Hematopoietic multipotent progenitor cell treated with erythropoietin and hydrocortisone succinate and interleukin-3 and kit ligand, for 8 days (in vitro differentiated cells): ENCODE measurements around the gene GRIP2.

Experiments used
- DNase-seq: peaks from one replicate; pipeline ENCODE4 v3.0.0-alpha.2; 2015

The GRIP2 gene

DNA sequence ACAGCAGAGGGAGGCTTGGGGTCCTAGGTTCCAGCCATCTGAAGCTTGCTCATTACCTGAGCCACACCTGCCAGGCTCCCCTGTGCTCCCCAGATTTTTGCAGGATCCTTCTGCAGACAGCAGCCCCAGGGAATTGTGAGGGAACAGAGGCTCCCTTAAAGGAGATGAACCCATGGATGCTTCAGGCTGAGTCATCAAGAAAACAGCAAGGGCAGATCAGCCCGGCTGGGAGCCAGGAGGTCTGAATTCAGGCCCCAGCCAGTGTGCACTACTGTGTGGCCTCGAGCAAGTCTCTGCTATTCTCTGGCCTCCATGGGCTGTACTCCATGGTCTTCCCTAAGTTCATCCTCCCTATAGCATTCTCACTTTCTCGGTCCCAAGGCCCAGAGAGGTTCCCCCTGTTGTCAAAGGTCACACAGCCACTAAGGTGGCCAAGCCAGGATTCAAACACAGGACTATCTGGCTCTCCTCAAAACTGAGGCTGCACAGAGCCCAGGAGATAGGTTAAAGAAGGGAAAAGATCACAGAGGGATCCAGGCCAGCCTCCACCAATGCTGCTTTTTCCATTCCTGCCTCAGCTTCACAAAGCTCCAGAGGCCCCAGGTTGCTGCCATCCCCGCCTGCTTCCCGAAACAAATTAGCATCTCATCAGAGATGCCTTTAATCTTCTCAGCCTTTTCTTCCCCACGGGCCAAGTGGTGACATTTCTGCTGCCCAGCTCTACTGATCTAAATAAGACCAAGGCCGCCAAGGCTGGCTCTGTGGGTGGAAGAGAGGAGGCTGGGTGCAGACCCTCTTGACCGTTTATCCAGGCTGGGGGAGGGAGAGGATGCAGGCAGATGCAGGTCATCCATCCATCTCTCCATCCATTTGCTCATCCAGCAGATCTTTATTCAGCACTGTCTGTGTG, 21.2 kb upstream of the GRIP2 start:
- no peak for DNase-seq

DNA sequence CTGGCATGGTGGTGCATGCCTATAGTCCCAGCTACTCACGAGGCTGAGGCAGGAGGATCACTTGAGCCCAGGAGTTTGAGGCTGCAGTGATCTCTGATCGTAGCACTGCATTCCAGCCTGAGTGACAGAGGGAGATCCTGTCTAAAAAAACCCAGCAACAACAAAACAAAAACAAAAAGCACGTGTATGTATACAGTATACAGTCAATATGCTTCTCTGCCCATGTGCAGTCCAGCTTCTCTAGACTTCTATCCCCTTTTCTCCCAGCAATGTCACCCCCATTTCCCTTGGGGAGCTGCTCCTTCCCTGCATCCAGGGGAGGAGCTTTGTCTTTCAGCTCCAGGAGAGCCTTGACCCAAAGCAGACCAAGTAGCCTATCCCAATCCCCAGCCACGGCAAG, 20.0 kb upstream of the GRIP2 start:
- no peak for DNase-seq

DNA sequence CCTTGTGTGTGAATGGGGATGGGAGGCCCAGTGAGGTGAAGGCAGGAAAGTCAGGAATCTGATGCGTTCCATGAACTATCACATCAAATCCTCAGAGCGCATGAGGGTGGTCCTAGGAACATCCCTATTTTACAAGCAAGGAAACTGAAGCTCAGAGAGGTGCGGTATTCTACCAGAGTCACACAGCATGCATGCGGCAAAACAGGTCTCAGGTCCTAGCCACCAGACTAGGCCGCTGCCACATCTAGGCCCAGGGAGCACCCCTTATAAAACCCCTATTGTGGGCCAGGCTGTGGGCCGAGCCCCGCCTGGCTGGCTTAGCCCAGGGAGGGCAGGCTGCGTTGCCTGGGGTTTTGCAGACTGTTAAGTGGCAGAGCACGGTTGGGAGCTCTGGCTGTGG, 17.9 kb upstream of the GRIP2 start:
- no peak for DNase-seq

DNA sequence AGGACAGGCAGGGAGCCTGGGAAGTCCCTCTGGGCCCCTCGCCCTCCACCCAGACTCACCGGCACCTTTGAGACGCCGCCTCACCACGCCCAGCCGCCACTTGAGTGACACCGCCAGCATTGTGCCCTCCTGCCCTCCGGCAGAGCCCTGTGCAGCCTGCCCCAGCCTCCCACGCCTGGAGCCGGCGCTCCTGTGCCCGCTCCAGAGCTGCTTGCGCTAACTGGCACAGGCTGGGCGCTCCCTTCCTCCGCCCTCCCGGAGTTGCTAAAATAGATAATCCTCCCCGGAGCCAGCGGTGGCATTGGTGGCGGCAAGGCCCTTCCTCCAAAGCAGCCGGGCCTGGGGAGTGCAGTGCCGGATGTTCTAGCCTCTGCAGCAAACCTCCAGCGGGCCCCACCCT, 15.7 kb upstream of the GRIP2 start:
- DNase-seq, result no peak

DNA sequence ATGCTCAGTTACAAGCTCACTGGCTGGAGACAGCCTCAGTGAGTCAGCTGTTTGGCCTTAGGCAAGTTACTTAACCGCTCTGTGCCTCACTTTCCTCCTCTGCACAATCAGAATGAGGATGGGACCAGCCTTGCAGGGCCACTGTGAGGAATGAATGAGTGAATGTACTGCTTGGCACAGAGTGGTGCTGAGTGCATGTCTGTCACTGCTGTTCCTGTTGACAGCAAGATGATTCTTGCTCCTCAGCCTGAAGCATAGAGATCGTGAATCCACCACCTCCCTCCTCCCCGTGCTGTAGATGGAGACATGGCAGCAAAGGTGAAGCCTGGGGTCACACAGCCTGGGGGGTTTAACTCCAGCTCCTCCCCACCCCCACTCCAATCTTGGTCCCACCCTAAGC, 14.6 kb upstream of the GRIP2 start:
- no peak for DNase-seq

DNA sequence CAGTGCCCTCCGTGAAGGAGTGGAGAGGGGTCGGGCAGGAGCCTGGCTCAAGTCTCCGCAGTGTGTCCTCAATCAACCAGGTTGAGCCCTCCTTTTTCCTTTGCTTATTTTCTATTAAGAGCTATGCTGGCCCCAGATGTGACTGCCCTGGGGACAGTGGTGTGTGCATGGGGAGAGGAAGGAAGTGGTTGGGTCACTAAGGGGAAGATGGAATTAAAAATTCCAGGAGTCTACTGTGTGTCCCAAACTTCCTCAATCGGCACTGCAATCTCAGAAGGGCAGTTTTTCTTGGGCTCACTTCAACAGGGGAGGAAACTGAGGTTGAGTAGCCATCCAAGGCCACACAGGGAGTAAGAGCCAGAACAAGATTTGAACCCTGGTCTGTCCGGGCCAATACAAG, 13.7 kb upstream of the GRIP2 start:
- DNase-seq, result no peak

DNA sequence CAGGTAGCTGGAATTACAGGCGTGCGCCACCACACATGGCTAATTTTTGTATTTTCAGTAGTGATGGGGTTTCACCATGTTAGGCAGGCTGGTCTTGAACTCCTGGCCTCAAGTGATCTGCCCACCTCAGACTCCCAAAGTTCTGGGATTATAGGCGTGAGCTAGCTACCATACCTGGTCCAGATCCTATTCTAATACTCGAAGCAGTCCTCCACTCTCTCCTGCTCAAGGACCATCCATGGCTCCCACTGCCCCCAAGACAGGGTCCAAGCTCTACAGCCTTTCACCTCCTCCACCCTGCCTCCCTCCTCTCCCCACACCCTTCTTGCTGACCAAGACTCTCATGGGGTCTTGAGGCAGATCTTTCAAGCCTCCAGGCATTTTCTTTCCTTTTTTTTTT, 12.6 kb upstream of the GRIP2 start:
- DNase-seq, result no peak

DNA sequence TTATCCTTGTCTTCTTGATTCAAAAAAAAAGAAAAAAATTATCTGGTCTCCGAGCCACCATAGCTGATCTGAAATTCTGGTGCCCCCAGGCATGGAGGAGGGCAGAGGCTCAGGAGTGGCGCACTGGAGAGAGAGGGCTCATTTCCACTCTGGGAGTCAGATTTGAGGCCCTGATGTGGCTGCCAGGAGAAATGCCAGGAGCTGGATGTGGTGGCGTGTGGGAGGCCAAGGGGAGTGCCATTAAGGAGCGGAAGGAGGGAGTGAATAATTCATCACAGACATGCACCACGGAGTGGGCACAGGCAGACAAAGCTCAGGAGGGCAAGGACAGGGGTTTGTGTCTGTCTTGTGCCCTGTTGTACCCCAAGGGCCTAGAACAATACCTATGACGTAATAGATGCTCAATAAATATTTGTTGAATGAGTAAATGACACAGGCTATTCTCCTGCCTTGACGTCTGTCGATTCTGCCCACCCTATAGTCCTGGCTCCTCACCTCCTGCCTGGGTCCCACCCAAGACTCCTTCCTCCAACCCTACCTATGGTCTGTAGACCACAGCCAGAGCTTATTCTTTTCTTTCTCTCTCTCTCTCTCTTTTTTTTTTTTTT, 12.0 kb upstream of the GRIP2 start:
- no peak for DNase-seq

DNA sequence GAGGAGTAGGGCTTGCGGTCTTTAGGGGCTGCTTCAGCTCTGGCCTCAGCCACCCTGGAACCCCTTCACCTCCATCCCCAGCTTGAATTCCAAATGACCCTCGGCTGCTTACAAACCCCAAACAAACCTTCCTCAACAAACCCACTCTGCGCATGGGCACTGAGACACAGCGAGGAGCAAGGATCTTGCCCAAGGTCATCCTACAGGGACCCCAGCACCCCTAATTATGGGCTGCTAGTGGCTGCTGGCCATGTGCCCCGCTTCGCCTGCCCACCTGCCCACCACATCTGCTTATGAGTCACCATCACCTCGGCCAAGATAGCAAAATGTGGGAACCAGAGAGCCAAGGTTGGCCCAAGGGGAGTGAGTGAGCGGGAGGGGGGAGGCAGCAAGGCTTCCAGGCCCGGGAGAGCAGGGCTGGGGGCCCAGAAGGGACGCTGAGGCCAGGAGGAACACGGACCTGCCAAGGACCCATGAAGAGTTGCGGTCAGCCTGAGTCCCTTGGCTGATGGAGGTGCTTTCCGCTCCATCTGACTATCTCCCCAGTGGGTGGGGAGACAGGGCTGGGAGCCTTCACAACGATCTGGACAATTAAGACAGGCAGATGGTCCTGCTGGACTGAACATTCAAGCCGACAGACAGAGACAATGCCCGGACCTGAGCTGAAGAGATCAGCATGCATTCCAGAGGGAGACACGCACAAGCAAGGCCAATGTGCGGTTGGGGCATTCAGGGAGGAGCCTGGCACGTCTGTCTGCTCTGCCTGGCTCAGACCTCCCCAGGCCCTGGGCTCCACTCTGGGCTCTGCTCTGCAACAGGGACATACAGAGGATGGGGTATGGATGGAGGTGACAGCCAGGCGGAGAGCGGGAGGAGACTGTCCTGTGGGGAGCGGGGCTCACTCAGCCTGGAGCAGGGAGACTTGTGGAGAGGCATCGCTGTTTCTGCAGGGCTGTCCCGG, 10.8 kb upstream of the GRIP2 start:
- no peak for DNase-seq

DNA sequence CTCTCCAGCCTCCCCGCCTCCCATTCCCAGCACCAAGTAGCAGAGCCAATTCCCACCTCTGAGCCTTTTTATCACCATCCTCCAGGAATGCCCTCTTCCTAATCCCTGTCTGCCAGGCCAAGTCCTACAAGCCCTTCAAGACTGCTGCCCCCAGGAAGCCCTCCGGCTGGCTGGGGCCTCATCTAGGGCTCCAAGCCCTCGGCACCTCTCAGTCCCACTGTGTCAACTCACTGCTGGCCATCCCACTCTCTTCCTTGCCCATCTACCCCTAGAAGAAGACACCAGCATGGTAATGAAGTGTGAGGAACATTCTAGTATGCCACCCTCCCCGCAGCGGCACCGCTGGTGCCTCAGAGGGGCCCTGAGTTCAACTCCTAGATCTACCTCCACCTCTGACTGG, 10.0 kb upstream of the GRIP2 start:
- DNase-seq, result no peak

DNA sequence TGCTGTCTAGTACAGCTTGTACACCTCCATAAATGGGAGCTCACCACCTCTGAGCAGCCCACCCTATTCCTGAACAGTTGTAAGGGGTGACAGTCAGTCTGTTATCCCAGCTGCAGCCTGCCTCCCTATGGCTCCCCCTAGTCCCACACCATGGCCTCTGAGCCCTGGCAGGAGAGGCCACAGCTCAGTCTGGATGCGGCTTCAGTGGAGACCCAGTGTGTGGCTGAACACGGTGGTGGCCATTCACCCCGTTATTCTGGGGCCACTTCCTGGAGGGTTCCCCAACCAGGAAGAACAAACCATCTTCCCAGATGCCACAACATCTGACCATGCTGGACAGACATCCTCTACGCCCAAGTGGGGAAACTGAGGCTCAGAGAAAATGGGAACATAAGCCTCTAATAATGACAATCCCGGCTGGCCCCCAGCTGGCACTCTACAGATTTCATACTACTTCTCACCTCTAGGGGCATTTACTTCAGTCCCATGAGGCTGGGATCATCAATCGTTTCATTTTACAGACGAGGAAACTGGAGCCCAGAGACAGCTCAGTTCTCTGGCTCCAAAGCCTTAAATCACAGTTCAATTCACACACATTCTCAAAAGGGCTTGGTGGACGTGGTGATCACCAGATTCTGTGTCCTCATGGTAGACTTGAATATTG, 9.2 kb upstream of the GRIP2 start:
- DNase-seq, result peak; percentile 18

DNA sequence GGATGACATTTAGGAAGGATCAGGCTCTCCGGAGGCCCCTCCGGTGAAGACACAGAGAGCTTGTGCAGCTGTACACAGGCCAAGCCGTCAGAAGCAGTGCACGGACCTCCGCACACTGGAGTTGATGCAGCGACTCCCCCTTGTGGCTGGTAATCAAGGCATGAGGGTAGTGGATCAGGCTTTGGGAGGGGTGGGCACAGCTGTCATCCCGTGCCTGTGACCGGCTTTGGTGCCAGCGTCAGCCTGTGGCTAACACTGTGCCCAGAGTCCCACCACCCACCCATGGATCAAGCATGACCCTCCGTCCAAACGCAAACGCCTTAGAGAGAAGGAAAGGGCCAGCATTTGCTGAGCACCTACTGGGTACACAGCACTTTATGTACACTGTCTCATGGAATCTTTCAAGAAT, 8.2 kb upstream of the GRIP2 start:
- DNase-seq, result peak; percentile 58

DNA sequence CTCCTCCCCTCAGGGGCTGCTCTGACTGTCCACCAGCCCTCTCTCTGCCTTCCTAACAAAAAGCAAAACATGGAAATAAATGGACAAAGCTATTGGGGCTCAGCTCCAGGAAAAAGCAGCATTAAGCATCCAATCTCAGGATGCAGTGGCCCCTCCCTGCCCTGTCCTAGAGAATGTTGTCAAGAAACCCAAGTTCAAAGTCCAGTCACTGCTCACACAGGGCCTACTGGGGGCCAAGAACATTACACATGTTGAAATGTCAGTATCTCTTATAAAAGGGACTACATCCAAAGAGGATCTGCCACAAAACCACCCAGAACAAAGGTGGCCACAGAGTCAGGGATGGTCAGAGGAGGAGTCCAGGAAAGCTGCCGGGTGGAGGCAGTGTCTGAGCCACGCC, 7.6 kb upstream of the GRIP2 start:
- no peak for DNase-seq

DNA sequence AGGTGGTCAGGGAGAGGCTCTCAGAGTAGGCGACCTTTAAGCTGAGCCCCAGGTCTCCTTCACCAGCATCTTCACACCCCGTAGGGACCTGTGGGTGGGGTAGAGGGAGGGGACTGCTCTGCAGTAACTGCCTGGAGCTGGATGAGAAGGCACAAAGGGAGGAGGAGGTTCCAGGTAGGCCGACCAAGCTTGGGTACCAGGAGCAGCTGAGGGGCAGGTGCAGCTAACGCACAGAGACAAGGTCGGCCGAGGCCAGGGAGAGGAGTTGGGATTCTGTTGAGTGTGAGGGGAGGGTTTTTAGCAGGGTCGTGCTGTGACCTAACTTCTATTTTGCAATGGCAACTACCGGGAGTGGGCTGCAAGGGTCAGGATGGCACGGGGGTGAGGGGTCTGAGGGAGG, 5.9 kb upstream of the GRIP2 start:
- no peak for DNase-seq

DNA sequence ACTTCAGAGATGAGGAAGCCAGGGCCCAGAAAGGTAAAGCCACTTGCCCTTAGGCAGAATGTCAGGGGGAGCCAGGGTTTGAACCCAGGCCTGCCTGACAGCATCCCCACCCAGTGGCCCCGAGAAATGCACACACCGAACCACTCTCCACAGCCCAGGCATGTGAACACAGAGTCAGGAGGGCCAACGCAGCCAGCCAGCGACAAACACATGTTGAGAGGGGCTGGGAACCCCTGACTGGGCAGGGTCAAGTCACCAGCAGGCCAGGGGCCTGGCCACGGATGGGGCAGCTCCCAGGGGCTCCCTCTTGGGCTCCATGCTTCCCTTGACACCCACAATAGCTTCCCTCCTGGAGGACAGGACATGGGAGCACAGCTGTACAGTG, 5.1 kb upstream of the GRIP2 start:
- no peak for DNase-seq

DNA sequence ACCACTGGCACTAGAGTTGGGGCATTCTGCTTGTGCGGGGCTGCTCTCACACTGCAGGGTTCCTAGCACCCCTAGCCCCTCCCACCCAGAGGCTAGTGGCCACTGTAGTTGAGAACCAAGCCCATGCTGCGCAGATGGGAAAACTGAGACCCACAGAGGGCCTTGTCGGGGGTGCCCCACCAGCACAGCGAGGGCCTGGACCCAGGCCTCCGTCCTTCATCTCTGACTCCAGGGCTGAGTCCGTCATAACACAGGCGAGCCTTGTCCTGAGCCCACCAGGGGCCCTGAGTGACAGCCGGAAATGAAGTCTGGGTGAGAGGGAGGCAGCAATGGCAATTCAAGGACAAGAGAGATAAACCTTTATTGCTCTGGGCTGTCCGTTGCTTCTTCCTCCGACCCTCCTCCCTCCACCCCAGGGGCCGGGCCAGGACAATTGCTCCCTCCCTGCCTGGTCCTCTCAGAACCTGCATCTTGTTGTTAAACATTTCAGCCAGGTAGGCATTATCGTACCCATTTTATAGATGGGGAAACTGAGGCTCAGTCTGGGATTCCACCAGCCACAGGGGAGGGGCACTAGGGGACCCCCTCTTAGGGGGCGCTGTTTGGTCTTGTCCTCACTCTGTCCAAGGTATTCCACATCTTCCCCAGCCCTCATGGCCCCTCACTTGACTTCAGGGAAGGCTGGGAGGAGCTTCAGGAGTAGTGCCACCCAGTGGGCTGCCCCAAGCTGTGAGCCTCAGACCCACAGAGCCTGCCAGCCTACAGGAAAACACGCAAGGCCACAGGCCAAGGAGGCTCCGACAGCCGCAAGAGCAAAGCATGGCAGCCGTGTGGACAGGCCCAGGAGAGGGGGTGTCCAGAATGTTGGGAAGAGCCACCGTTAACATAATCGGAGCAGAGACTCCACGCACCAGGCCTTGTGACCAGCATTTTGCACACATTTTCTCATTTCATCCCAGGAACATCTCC, 4.4 kb upstream of the GRIP2 start:
- DNase-seq, result no peak

DNA sequence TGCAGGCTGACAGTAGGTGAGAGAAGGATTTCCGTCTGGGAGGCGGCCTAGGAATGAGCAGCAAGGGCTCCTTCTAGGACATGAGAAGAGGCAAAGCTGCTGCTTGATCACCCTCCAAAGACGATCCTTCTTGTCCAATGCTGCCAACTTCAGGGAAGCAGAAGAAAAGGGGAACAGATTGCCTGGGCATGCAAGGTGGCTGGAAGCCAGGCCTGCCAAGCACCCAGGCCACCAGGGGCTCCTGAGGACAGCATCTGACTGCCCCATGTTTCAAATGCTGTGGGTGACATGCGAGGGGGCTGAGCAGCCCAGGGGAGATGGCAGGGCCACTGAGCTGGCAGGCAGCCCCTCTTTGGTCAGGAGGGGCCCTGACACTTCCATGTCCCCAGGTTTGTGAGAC, 3.3 kb upstream of the GRIP2 start:
- no peak for DNase-seq

DNA sequence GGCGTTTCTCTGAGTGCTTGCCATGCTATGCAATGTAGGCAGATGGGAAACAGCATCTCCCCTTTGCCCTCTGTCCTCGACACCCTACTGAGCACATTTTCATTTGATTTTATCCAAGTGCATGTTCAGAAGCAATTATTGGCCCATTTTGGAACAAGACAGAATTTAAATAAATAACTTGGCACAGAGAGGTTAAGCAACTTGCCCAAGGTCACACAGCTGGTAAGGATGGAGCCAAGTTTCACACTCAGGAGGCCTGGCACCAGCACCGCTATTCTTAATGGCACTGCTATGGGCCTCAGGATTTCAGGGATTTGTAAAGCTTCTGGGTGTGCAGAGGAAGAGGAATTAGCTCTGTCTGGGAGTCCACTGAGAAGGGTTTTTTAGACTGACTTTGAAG, 2.5 kb upstream of the GRIP2 start:
- DNase-seq, result no peak

DNA sequence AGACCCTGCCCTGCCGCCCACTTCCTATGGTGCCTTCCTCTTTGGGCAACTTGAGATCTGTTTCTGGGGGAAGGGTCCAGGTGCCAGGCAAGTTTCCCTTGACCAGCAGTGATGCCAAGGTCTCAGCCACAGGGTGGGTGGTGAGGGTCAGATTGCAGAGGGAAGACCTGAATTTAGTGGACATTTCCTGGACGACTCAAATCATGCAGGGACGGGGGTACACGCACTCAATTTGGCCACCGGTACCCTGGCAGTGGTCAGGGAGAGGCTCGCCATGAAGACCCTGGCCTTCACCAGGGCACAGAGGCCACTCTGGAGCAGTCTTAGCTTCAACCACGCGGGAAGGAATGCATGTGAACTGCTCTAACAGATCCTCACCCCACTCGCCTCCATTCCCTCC, 1.5 kb upstream of the GRIP2 start:
- DNase-seq, result no peak

DNA sequence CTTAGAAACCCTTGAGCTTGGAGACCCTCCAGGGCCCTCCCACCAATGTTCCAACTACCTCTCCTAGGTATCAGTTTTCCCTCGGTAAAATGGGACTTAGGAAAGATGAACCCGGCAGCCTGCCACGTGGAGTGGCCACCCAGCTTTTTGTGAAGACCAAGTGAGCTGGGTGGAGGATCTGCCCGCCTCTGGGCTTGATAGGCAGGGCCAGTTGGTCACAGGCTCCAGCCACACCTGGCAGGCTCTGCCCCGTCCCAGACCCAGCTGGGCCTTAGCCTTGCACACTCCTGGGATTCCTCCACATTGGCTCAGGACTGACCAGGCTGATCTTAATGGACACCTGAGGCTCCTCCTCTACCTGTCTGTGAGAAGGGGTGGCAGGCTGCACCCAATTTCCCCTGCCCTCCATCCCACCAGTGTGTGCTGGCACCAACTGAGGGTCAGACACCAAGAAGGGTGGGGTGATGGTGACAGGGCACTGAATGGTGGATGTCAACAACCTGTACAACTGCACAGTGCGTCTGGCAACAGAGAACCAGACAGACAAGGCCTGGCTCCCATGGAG, 761 bp upstream of the GRIP2 start:
- no peak for DNase-seq

DNA sequence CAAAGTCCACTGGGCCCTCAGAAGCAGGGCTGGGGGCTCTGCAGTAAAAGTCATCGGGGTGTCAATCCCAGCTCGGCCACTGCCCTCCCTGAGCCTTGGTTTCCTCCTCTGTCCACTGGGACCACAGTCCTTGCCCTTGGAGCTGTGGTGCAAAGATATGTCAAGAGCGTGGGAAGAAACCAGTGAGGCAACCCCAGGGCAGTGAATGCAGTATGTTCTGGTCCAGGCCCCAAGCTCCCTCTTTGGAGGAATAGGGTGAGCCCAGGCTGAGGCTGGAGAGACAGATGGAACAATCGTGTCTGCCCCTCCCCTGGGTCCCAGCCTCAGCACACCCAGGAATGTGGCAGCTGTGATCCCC, 779 bp downstream of the GRIP2 start:
- no peak for DNase-seq
